Duodenal mucosa (tissue), 2 donors: ENCODE data around the gene NPIPA1.
"Not testable (repeated sequence)": the region's sequence is repeated elsewhere in the genome, so short reads cannot be mapped to it uniquely, and the experiment has no call there.

Source experiments
- H3K27ac ChIP-seq: one replicate; pipeline ENCODE4 v1.7.0; 2013; ENCODE audit warnings: low read depth, low read length
- H3K27me3 ChIP-seq, 2 donors: one replicate each; pipeline ENCODE4 v1.7.0; 2013; ENCODE audit warnings: low read length in 2 of 2, control low read depth in 1 of 2; ENCODE audit not compliant: insufficient read depth in 2 of 2, control insufficient read depth in 1 of 2
- H3K36me3 ChIP-seq, 2 donors: one replicate each; pipeline ENCODE4 v1.7.0; 2013; ENCODE audit warnings: low read length in 2 of 2, control low read depth in 1 of 2; ENCODE audit not compliant: insufficient read depth in 2 of 2, control insufficient read depth in 1 of 2
- H3K4me1 ChIP-seq, 2 donors: one replicate each; pipeline ENCODE4 v1.7.0; 2013; ENCODE audit warnings: low read length in 2 of 2, control low read depth in 1 of 2; ENCODE audit not compliant: insufficient read depth in 2 of 2, control insufficient read depth in 1 of 2
- H3K4me3 ChIP-seq, 2 donors: one replicate each; pipeline ENCODE4 v1.7.0; 2013; ENCODE audit warnings: low read length in 2 of 2, low read depth in 1 of 2
- H3K9ac ChIP-seq, 2 donors: one replicate each; pipeline ENCODE4 v1.7.0; 2013; ENCODE audit warnings: low read length in 2 of 2, low read depth in 1 of 2
- H3K9me3 ChIP-seq, 2 donors: one replicate each; pipeline ENCODE4 v1.7.0; 2013; ENCODE audit warnings: low read length in 2 of 2, control low read depth in 1 of 2; ENCODE audit not compliant: control insufficient read depth in 1 of 2

NPIPA1 gene

GRCh38 chr16:14930246-14930645 is 7.0 kb upstream of the NPIPA1 start:
- H3K27me3 ChIP-seq, H3K36me3 ChIP-seq, H3K4me1 ChIP-seq, H3K27ac ChIP-seq, H3K4me3 ChIP-seq, H3K9ac ChIP-seq, H3K9me3 ChIP-seq: not testable (repeated sequence)

GRCh38 chr16:14930971-14931370 is 6.3 kb upstream of the NPIPA1 start:
- not testable (repeated sequence) for H3K27me3 ChIP-seq, H3K4me1 ChIP-seq, H3K9me3 ChIP-seq, H3K4me3 ChIP-seq, H3K27ac ChIP-seq, H3K9ac ChIP-seq, H3K36me3 ChIP-seq

GRCh38 chr16:14932581-14933375 is 4.5 kb upstream of the NPIPA1 start:
- H3K4me1 ChIP-seq, H3K27ac ChIP-seq, H3K36me3 ChIP-seq, H3K27me3 ChIP-seq, H3K9me3 ChIP-seq, H3K4me3 ChIP-seq, H3K9ac ChIP-seq: not testable (repeated sequence)

GRCh38 chr16:14937994-14938393 is 751 bp downstream of the NPIPA1 start:
- not testable (repeated sequence) for H3K9me3 ChIP-seq, H3K9ac ChIP-seq, H3K27me3 ChIP-seq, H3K27ac ChIP-seq, H3K4me1 ChIP-seq, H3K36me3 ChIP-seq, H3K4me3 ChIP-seq

- H3K4me3 ChIP-seq, H3K9ac ChIP-seq, H3K27me3 ChIP-seq, H3K27ac ChIP-seq, H3K36me3 ChIP-seq, H3K4me1 ChIP-seq, H3K9me3 ChIP-seq: not testable (repeated sequence)
These were observed 5.4 kb downstream of the NPIPA1 start for GRCh38 chr16:14942686-14943085.

GRCh38 chr16:14955546-14956231 is 18.4 kb downstream of the NPIPA1 start:
- peaks cover 13 to 24% of the 10 kb centered on the region in 2 donors for H3K4me1 ChIP-seq
- no peak overlapping the region for H3K4me3 ChIP-seq
- H3K27ac ChIP-seq = no peak overlapping the region
- no peaks in the 10 kb centered on the region for H3K27me3 ChIP-seq
- no peaks in the 10 kb centered on the region for H3K9me3 ChIP-seq
- no peaks in the 10 kb centered on the region for H3K36me3 ChIP-seq
- no peak overlapping the region for H3K9ac ChIP-seq

- H3K36me3 ChIP-seq = no peaks in the 10 kb centered on the region
- H3K4me1 ChIP-seq = peaks cover 26 to 36% of the 10 kb centered on the region in 2 donors
These were observed 20.5 kb downstream of the NPIPA1 start for GRCh38 chr16:14957576-14958322.

GRCh38 chr16:14958323-14958600 is 21.0 kb downstream of the NPIPA1 start:
- peaks cover 26 to 36% of the 10 kb centered on the region in 2 donors for H3K4me1 ChIP-seq
- H3K9ac ChIP-seq = no peak overlapping the region
- no peak overlapping the region for H3K27ac ChIP-seq
- no peaks in the 10 kb centered on the region for H3K9me3 ChIP-seq
- no peaks in the 10 kb centered on the region for H3K36me3 ChIP-seq
- no peak overlapping the region for H3K4me3 ChIP-seq
- H3K27me3 ChIP-seq = no peaks in the 10 kb centered on the region

More at GRCh38 chr16:14957576-14958322, 20.5 kb downstream of the NPIPA1 start:
- Histone ChIP-seq H3K27ac (no peak overlapping the region), H3K9me3 (no peaks in the 10 kb centered on the region), H3K9ac (no peak overlapping the region), H3K4me3 (peak overlapping the region in 1 of 2 donors; percentile 10), H3K27me3 (no peaks in the 10 kb centered on the region)

GRCh38 chr16:14958970-14959369 is 21.7 kb downstream of the NPIPA1 start:
- Histone ChIP-seq H3K9ac (no peak overlapping the region), H3K27ac (no peak overlapping the region), H3K36me3 (no peaks in the 10 kb centered on the region), H3K4me3 (no peak overlapping the region), H3K27me3 (no peaks in the 10 kb centered on the region), H3K4me1 (peaks cover 26 to 36% of the 10 kb centered on the region in 2 donors), H3K9me3 (no peaks in the 10 kb centered on the region)
